Measurements from ENCODE around the gene PWWP2A. TPM values are rescaled to one million over a fixed set of nuclear protein-coding genes. Genes with fewer than 3 reads are reported as not detected.

PWWP2A gene
- total and polyA plus RNA-seq, 10 of the 15 experiments (the other 5 are each of a cell fraction or from before 2014, with no cell fraction given) = 5.7 to 26.1 (median 17.7) TPM

DNA sequence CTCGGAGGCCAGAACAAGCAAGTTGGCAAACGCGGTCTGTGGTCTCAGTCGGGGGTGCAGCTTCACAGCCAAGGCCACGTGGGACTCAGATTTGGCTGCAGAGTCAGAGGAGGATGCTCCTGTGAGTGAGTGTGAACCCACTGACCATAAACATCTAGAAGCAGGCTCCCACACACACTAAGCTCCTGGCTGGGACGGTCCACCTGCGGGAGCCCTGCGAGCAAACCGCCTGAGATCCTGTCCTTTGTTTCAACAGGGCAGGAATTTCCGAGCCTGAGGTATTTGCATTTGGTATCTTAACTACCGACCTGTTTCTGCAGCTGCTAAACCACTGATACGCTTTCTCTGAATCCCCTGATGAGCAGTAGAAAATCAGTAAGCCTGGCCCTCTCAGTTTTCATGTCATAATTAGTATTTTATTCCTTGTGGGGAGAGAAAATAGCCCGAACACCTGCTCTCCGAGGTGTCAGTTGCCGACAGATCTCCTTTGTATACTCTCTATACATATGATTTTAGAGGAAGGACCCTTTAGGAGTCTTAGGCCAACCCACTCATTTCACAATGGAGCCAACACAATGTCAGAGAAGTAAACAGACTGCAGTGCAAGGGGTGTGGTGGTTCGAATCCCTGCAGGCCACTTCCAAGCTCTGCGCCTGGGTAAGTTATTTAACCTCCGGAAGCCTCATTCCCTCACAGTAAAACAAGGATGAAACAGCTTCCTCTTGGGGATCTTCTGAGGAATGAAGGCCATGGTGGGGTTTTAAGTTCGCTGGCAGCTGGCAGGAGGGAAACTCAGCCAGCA, 40.9 kb upstream of the PWWP2A start (continued):
- no peak for TF ChIP-seq ZNF217 (IDR thresholded peaks at IDR 0.05)
- TF ChIP-seq RELA (IDR thresholded peaks at IDR 0.05; ENCODE audit: borderline replicate concordance, partially characterized antibody) = no peak
- no peak for TF ChIP-seq CBFB (IDR thresholded peaks at IDR 0.05; ENCODE audit: low read depth)
- 0 out of 2 replicates have a peak, but pooled peaks have one; percentile 30 for TF ChIP-seq FOXM1 (IDR thresholded peaks at IDR 0.05; ENCODE audit: low read depth, low read length)
- TF ChIP-seq IKZF2 (IDR thresholded peaks at IDR 0.05) = peak; percentile 68 to 72; a peak in 3 of 4 replicates
- no peak for TF ChIP-seq SMC3 (IDR thresholded peaks at IDR 0.05; ENCODE audit: borderline replicate concordance, low read length)
- TF ChIP-seq NFIC (IDR thresholded peaks at IDR 0.05; ENCODE audit: low read depth, low read length) = peak; percentile 60
- 0 out of 2 replicates have a peak, but pooled peaks have one; percentile 8 for TF ChIP-seq BCL11A (IDR thresholded peaks at IDR 0.05; ENCODE audit: low read depth, low read length)
- TF ChIP-seq, protein P1, sequence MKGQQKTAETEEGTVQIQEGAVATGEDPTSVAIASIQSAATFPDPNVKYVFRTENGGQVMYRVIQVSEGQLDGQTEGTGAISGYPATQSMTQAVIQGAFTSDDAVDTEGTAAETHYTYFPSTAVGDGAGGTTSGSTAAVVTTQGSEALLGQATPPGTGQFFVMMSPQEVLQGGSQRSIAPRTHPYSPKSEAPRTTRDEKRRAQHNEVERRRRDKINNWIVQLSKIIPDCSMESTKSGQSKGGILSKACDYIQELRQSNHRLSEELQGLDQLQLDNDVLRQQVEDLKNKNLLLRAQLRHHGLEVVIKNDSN (IDR thresholded peaks at IDR 0.05; ENCODE audit: borderline replicate concordance, extremely low read length, insufficient read depth, low read depth, low read length) = peak; percentile 56
- no peak for TF ChIP-seq RAD21 (IDR thresholded peaks at IDR 0.05; ENCODE audit: insufficient read depth, low read depth, low read length)
- TF ChIP-seq, protein P2, sequence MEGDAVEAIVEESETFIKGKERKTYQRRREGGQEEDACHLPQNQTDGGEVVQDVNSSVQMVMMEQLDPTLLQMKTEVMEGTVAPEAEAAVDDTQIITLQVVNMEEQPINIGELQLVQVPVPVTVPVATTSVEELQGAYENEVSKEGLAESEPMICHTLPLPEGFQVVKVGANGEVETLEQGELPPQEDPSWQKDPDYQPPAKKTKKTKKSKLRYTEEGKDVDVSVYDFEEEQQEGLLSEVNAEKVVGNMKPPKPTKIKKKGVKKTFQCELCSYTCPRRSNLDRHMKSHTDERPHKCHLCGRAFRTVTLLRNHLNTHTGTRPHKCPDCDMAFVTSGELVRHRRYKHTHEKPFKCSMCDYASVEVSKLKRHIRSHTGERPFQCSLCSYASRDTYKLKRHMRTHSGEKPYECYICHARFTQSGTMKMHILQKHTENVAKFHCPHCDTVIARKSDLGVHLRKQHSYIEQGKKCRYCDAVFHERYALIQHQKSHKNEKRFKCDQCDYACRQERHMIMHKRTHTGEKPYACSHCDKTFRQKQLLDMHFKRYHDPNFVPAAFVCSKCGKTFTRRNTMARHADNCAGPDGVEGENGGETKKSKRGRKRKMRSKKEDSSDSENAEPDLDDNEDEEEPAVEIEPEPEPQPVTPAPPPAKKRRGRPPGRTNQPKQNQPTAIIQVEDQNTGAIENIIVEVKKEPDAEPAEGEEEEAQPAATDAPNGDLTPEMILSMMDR (IDR thresholded peaks at IDR 0.05 in 2 of 3, conservative IDR thresholded peaks at IDR 0.05 in 1 of 3; ENCODE audit: control insufficient read depth in 2 of 3, extremely low read depth in 1 of 3, insufficient read depth in 1 of 3, low read depth in 3 of 3, low read length in 3 of 3) = no peak
- TF ChIP-seq DPF2 (IDR thresholded peaks at IDR 0.05) = peak; percentile 48
- TF ChIP-seq MTA3 (IDR thresholded peaks at IDR 0.05; ENCODE audit: borderline replicate concordance, low read length) = peak; percentile 41; the same call in 1 of the 2 replicates
- 0 out of 2 replicates have a peak, but pooled peaks have one; percentile 11 for TF ChIP-seq TCF3 (IDR thresholded peaks at IDR 0.05; ENCODE audit: borderline replicate concordance, insufficient read depth, low read depth, low read length)
- TF ChIP-seq ETV6 (conservative IDR thresholded peaks at IDR 0.05 in 1 of 2, IDR thresholded peaks at IDR 0.05 in 1 of 2; ENCODE audit: borderline replicate concordance in 1 of 2, low read depth in 1 of 2) = no peak

All from GM12878 (cell line).